Activated CD8-positive, alpha-beta T cell treated with anti-CD3 and anti-CD28 coated beads, Interleukin-2, amount 10 ng/mL, durations not matched to agents 7 days and 5 days (primary cell): ENCODE results near the gene TNNC1. TPM values are rescaled to one million over a fixed set of nuclear protein-coding genes. Genes with fewer than 3 reads are reported as not detected.

Source experiments
- ATAC-seq: fragments of 150-1000 bp; cut with Tn5 transposase; one replicate; pipeline ENCODE4 v1.10.0; 2021; ENCODE audit warnings: moderate library complexity
- CTCF ChIA-PET: fragments of 350-600 bp; sonication (Branson Sonifier 250); formaldehyde crosslinking; loops from one replicate; lab custom pipeline; 2021; ENCODE audit warnings: antibody characterized with exemption; lab: Charles Lee
- POLR2A ChIA-PET: fragments of 350-600 bp; sonication (Branson Sonifier 250); formaldehyde crosslinking; loops from one replicate; lab custom pipeline; 2021; ENCODE audit warnings: antibody characterized with exemption; lab: Charles Lee
- DNase-seq: peaks from one replicate; pipeline ENCODE4 v3.0.0-alpha.2; 2020
- H3K27ac Mint-ChIP-seq: one replicate; pipeline ENCODE4 v1.8.0; 2021; ENCODE audit warnings: mild to moderate bottlenecking, mixed read lengths
- H3K27me3 Mint-ChIP-seq: one replicate; pipeline ENCODE4 v1.8.0; 2021; ENCODE audit warnings: low read depth, mixed read lengths
- H3K36me3 Mint-ChIP-seq: one replicate; pipeline ENCODE4 v1.8.0; 2021; ENCODE audit warnings: low read depth, mixed read lengths
- H3K4me1 Mint-ChIP-seq: one replicate; pipeline ENCODE4 v1.8.0; 2021; ENCODE audit warnings: low read depth, mixed read lengths
- H3K4me3 Mint-ChIP-seq: one replicate; pipeline ENCODE4 v1.8.0; 2021; ENCODE audit warnings: mild to moderate bottlenecking, mixed read lengths
- H3K9me3 Mint-ChIP-seq: one replicate; pipeline ENCODE4 v1.8.0; 2022; ENCODE audit warnings: mixed read lengths; ENCODE audit not compliant: insufficient read depth
- total RNA-seq, 2 experiments: library from RNA; stranded (reverse); gene quantifications; one replicate each; pipeline ENCODE4 v1.2.3, GENCODE V29; 2021

Gene TNNC1
- total RNA-seq, 2 experiments from 2014 or later = 0.84 to 2.1 TPM

DNA sequence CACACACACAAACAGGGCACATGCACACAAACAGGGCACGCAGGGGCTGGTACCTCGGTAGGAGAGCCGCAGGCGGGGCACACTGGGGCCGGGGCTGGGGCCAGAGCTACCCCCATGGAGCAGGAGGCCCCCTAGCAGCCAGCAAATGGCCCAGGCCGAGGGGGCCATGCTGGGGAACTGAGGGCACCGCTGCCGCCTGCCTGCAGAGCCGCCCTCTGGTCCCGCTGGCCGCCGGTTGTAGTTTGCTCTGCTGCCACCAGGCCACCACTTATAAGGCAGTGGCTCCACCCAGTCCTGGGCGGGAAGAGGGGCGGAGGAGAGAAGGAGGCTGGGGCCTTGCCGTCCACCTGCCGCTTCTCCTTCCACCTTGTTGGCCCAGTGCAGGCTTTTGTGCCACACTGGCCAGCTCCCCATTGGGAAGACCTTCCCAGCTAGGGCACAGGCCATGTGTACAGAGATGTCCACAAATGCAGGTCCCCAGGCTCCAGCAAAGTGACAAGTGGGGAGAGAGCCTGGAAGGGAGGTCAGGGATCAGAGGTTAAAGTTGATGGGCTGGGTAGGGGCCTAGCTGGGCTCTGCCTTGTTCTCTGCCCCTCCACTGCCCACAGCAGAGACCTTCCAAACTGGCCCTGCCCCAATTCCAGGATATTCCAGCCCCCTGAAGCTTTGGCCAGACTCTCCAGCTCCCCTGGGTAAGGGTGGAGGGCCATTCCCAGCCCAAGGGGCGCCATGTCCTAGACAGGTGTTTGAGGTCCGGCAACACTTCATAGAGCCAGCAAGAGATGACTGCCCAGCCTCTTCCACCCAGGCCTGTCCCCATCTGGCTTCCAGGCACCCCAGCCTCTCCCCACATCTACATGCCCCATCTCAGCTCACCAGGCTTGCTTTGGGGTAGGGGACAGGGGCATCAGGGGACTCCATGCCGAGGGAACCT, 8.7 kb downstream of the TNNC1 start, which contains the start of gene SEMA3G:
Gene SEMA3G, minus strand, starts transcription at position 244 of the 934 bp plus-strand sequence. Its CDS starts 76 bp downstream, at position 168.
- Mint-ChIP-seq H3K27me3 (no peaks in the 10 kb centered on the region), H3K27ac (peak within 1 kb of the TSS; percentile 30), H3K4me1 (peaks cover 19% of the 10 kb centered on the region), H3K4me3 (no peak within 1 kb of the TSS), H3K36me3 (no peaks in the 10 kb centered on the region), H3K9me3 (no peaks in the 10 kb centered on the region)
- CTCF ChIA-PET = interaction anchor here (0.9 to 6.5 kb wide), 10 partner anchors 12 to 225 kb away, joined by 3 to 131 read pairs (median 6); partner anchors contain the start of genes UQCC5 and WDR82
- POLR2A ChIA-PET = interaction anchor here (1.5 kb wide), 1 partner anchor 33 kb away, joined by 9 read pairs; no protein-coding TSS in a partner anchor
- DNase-seq (peak; percentile 90), ATAC-seq (peak; percentile 98)

DNA sequence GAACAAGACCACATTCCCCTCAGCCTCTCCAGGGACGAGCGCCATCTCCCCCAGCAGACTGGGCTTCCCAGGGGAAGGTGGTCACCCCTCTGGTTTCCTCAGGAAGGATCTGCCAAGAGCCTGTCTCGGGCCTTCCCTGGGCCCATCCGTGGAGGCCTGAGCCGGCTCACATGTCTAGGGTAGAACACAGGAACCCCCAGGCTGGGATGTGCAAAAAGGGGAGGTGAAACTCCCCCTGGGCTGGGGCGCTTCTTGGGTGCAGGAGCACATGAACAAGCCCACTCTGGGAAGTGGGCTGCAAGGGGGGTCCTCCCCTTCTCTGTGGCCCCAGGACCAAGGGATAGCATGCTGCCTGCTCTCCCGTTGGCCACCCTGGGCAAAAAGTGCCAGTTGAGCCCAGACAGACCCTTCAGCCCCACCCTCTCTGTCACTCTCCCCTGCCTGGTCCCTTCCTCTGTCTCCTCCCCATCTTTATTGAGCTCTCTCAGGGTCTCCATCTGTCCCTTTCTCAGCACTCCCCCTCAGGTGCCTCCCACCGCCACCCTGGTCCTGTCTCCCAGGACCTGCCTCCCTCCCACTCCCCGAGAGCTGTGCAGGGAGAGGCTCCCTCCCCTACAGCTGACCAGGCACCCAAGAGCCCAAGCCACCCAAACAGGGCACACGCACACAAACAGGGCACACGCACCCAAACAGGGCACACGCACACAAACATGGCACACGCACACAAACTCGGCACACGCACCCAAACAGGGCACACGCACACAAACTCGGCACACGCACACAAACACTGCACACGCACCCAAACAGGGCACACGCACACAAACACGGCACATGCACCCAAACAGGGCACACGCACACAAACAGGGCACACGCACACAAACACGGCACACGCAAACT, 9.8 kb downstream of the TNNC1 start:
- Mint-ChIP-seq H3K27ac (no peak overlapping the region), H3K4me3 (no peak overlapping the region)

GRCh38 chr3:52443268-52443610, 10.6 kb downstream of the TNNC1 start:
- POLR2A ChIA-PET = no interaction called here
- no peak for ATAC-seq

More for the DNA sequence above, 9.8 kb downstream of the TNNC1 start:
- H3K27me3 Mint-ChIP-seq = no peaks in the 10 kb centered on the region
- ChIA-PET POLR2A (no interaction called here), CTCF (interaction anchor here (6.5 kb wide), 1 partner anchor 13 kb away, joined by 131 read pairs; no protein-coding TSS in a partner anchor)
- no peaks in the 10 kb centered on the region for H3K9me3 Mint-ChIP-seq
- peaks cover 19% of the 10 kb centered on the region for H3K4me1 Mint-ChIP-seq
- H3K36me3 Mint-ChIP-seq = no peaks in the 10 kb centered on the region
- no peak for DNase-seq
- ATAC-seq = no peak

GRCh38 chr3:52442409-52443267, 11.2 kb downstream of the TNNC1 start:
- ATAC-seq = no peak
- no peak overlapping the region for H3K4me3 Mint-ChIP-seq
- POLR2A ChIA-PET = no interaction called here
- CTCF ChIA-PET = interaction anchor here (1.8 kb wide), 1 partner anchor 9 kb away, joined by 4 read pairs; no protein-coding TSS in a partner anchor
- DNase-seq = no peak
- H3K9me3 Mint-ChIP-seq = no peaks in the 10 kb centered on the region
- H3K27ac Mint-ChIP-seq = no peak overlapping the region
- H3K4me1 Mint-ChIP-seq = peaks cover 19% of the 10 kb centered on the region
- no peaks in the 10 kb centered on the region for H3K36me3 Mint-ChIP-seq
- H3K27me3 Mint-ChIP-seq = no peaks in the 10 kb centered on the region

More at GRCh38 chr3:52443268-52443610, 10.6 kb downstream of the TNNC1 start:
- H3K4me3 Mint-ChIP-seq = no peak overlapping the region
- DNase-seq = no peak
- peaks cover 19% of the 10 kb centered on the region for H3K4me1 Mint-ChIP-seq
- CTCF ChIA-PET = interaction anchor here (1.8 kb wide), 1 partner anchor 8 kb away, joined by 4 read pairs; no protein-coding TSS in a partner anchor
- no peaks in the 10 kb centered on the region for H3K27me3 Mint-ChIP-seq
- H3K27ac Mint-ChIP-seq = no peak overlapping the region
- no peaks in the 10 kb centered on the region for H3K36me3 Mint-ChIP-seq
- H3K9me3 Mint-ChIP-seq = no peaks in the 10 kb centered on the region

GRCh38 chr3:52441772-52442332, 12.0 kb downstream of the TNNC1 start:
- ChIA-PET CTCF (interaction anchor here (1.8 kb wide), 1 partner anchor 10 kb away, joined by 4 read pairs; no protein-coding TSS in a partner anchor), POLR2A (no interaction called here)
- Mint-ChIP-seq H3K27me3 (no peaks in the 10 kb centered on the region), H3K27ac (no peak overlapping the region), H3K4me3 (no peak overlapping the region), H3K36me3 (no peaks in the 10 kb centered on the region), H3K4me1 (peaks cover 14% of the 10 kb centered on the region), H3K9me3 (no peaks in the 10 kb centered on the region)
- DNase-seq (no peak), ATAC-seq (no peak)

DNA sequence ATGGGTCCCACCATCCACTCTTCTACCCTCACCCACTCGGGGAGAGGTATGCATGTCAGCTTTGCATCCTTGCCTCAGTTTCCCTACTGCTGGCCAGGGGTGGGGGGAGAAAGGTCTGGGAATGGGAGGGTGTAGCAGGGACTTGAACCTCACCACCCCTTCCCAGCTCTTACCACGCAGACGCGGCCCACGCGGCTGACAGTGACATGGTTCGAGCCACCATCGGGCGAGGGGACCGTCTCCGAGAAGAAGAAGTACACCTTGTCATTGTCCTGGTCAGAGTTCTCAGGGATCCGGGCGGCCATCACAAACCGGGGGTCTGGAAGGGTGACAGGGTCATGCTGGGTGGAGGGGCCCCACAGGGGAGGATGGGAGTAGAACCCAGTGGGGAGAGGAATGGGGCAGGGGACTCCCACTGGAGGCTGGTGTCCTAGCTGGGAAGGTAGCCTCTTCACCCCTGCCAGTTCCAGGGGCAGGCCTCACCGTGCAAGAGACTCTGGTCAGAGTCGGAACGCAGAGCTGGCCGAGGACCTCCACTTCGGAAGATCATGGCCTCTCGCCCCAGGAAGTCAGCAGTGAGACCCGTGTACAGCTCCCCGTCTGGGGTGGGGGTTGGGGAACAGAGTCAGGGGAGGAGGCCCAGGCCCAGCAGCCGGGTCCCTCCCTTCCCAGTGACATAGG, 12.6 kb downstream of the TNNC1 start:
- Mint-ChIP-seq H3K36me3 (no peaks in the 10 kb centered on the region), H3K4me3 (no peak overlapping the region), H3K27ac (no peak overlapping the region), H3K27me3 (no peaks in the 10 kb centered on the region), H3K9me3 (no peaks in the 10 kb centered on the region), H3K4me1 (peaks cover 14% of the 10 kb centered on the region)
- DNase-seq (no peak), ATAC-seq (no peak)
- ChIA-PET CTCF (interaction anchor here (1.8 kb wide), 1 partner anchor 10 kb away, joined by 4 read pairs; no protein-coding TSS in a partner anchor), POLR2A (no interaction called here)

- CTCF ChIA-PET = no interaction called here
- Mint-ChIP-seq H3K4me3 (no peak overlapping the region), H3K27me3 (no peaks in the 10 kb centered on the region), H3K4me1 (peaks cover 13% of the 10 kb centered on the region), H3K27ac (no peak overlapping the region), H3K9me3 (no peaks in the 10 kb centered on the region), H3K36me3 (no peaks in the 10 kb centered on the region)
- ATAC-seq (no peak), DNase-seq (no peak)
- POLR2A ChIA-PET = no interaction called here
Observed at GRCh38 chr3:52440671-52441070, 13.2 kb downstream of the TNNC1 start.

- Mint-ChIP-seq H3K9me3 (no peaks in the 10 kb centered on the region), H3K4me3 (no peak overlapping the region), H3K27me3 (no peaks in the 10 kb centered on the region), H3K27ac (no peak overlapping the region), H3K4me1 (peaks cover 9% of the 10 kb centered on the region), H3K36me3 (no peaks in the 10 kb centered on the region)
- ChIA-PET POLR2A (no interaction called here), CTCF (interaction anchor here (2.4 kb wide), 1 partner anchor 12 kb away, joined by 11 read pairs; no protein-coding TSS in a partner anchor)
- no peak for DNase-seq
- ATAC-seq = no peak
Observed at GRCh38 chr3:52440249-52440551, 13.6 kb downstream of the TNNC1 start.

DNA sequence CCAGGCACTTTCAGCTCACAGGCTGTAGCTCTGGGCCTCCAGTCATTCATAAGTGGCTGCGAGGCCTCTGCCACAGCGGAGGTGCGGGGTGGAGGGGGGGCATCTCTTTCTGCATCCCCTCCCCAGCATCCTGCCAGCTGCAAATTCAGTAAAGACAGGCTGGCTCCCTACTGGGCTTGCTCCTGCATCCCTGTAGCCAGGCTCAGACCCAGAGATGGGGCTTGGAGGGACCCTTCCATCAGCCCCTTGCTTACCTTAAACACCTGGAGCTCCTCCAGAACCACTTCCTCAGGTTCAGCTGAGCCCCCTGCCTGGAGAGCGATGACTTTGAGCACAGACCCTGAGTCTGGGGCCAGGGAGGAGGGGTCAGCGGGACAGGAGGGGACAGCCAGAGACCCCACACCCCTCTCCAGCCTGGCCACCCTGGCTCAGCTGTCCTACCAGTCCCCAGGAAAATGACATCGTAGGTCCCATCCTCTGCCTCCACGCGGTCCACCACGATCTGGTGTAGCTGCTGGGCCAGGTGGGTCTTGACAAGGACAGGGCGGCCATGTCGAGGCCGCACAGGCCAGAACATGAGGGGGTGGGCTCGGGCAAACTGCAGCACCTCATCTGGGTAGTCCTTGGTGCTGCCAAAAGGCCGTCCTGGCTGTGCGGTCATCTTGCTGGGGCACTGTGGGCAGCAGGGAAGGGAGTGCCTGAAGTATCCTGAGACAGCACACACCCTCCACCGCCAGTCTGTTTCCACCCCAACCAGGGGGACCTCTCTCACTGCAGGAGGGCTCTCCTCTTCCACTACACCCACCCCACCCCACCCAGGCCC, 14.2 kb downstream of the TNNC1 start:
- CTCF ChIA-PET = interaction anchor here (0.9 to 2.4 kb wide), 2 partner anchors 8 to 11 kb away, joined by 4 to 11 read pairs; no protein-coding TSS in a partner anchor
- no peak overlapping the region for H3K27ac Mint-ChIP-seq
- H3K36me3 Mint-ChIP-seq = no peaks in the 10 kb centered on the region
- no peaks in the 10 kb centered on the region for H3K9me3 Mint-ChIP-seq
- POLR2A ChIA-PET = interaction anchor here (1.5 kb wide), 1 partner anchor 17 kb away, joined by 3 read pairs; no protein-coding TSS in a partner anchor
- no peaks in the 10 kb centered on the region for H3K27me3 Mint-ChIP-seq
- no peak overlapping the region for H3K4me3 Mint-ChIP-seq
- DNase-seq (no peak), ATAC-seq (no peak)
- H3K4me1 Mint-ChIP-seq = peaks cover 5% of the 10 kb centered on the region
